HepG2 (cell line): ENCODE results near the gene SLC25A10. TPM values are rescaled to one million over a fixed set of nuclear protein-coding genes. Genes with fewer than 3 reads are reported as not detected.

ENCODE experiments used
- CEBPB ChIP-seq: IDR thresholded peaks from 2 replicates; pipeline ENCODE4 v1.6.1; 2011; ENCODE audit warnings: low read depth, low read length, improper control_type of control experiment, borderline replicate concordance
- GPN1 ChIP-seq: sonication (generic); formaldehyde crosslinking; IDR thresholded peaks from 2 replicates; pipeline ENCODE4 v1.5.1; 2020; ENCODE audit warnings: missing genetic modification reagents, borderline replicate concordance
- HNRNPK ChIP-seq: fragments of 200-400 bp; formaldehyde crosslinking; IDR thresholded peaks from 2 replicates; pipeline ENCODE4 v1.6.1; 2018; ENCODE audit warnings: low read length, low read depth, moderate library complexity, mild to moderate bottlenecking; ENCODE audit not compliant: poor library complexity, severe bottlenecking
- HOXA3 ChIP-seq: sonication (generic); formaldehyde crosslinking; IDR thresholded peaks from 2 replicates; pipeline ENCODE4 v1.5.0; 2020; ENCODE audit warnings: missing genetic modification reagents
- KLF11 ChIP-seq: IDR thresholded peaks from 2 replicates; pipeline ENCODE4 v1.6.1; 2016; ENCODE audit warnings: missing compliant biosample characterization
- KLF9 ChIP-seq: IDR thresholded peaks from 2 replicates; pipeline ENCODE4 v1.6.1; 2016; ENCODE audit warnings: low read depth
- RNF2 ChIP-seq: fragments of 450-650 bp; conservative IDR thresholded peaks from 2 replicates; pipeline ENCODE4 v1.6.1; 2016; ENCODE audit warnings: low read depth
- SAP130 ChIP-seq: IDR thresholded peaks from 2 replicates; pipeline ENCODE4 v1.6.1; 2016; ENCODE audit warnings: low read depth
- ZNF160 ChIP-seq: sonication (generic); formaldehyde crosslinking; IDR thresholded peaks from 2 replicates; pipeline ENCODE4 v1.8.0; 2022; ENCODE audit warnings: mild to moderate bottlenecking, inconsistent platforms, missing genetic modification reagents
- ZNF234 ChIP-seq: sonication (generic); formaldehyde crosslinking; conservative IDR thresholded peaks from 2 replicates; pipeline ENCODE4 v1.5.1; 2020; ENCODE audit warnings: mild to moderate bottlenecking, missing genetic modification reagents
- ZNF280D ChIP-seq: sonication (generic); formaldehyde crosslinking; IDR thresholded peaks from 2 replicates; pipeline ENCODE4 v1.5.1; 2020; ENCODE audit warnings: mild to moderate bottlenecking, missing genetic modification reagents
- ZNF747 ChIP-seq: sonication (generic); formaldehyde crosslinking; IDR thresholded peaks from 2 replicates; pipeline ENCODE4 v1.8.1; 2023; ENCODE audit warnings: missing genetic modification reagents, mild to moderate bottlenecking, borderline replicate concordance
- polyA plus RNA-seq, 8 experiments: library from polyadenylated mRNA; depleted of rRNA in 3 of 8; stranded (reverse) in 7 of 8; unstranded in 1 of 8; fragments of >200 nt; fragmentation: Illumina TruSeq in 4 of 8; extraction: Trizol in 4 of 8; gene quantifications; 2 replicates each; pipeline versions ENCODE4 v1.2.1 to v1.2.3, GENCODE V29; 2011 to 2016; ENCODE audit warnings: low read depth in 4 of 8, missing spikeins in 1 of 8, mixed read lengths in 1 of 8; ENCODE audit not compliant: insufficient read depth in 1 of 8
- total RNA-seq, 5 experiments: library from RNA; depleted of rRNA; stranded (reverse); fragments of >200 nt; fragmentation: Illumina TruSeq; extraction: Trizol; gene quantifications; 2 replicates each; pipeline ENCODE4 v1.2.3, GENCODE V29; 2016; ENCODE audit warnings: low read depth in 1 of 5
- TF ChIP-seq, protein P1 (sequence below): sonication (generic); formaldehyde crosslinking; IDR thresholded peaks from 2 replicates; pipeline ENCODE4 v1.5.1; 2020; ENCODE audit warnings: missing genetic modification reagents, mild to moderate bottlenecking, borderline replicate concordance
- TF ChIP-seq, protein P2 (sequence below): sonication (generic); formaldehyde crosslinking; IDR thresholded peaks from 2 replicates; pipeline ENCODE4 v1.5.1; 2020; ENCODE audit warnings: mild to moderate bottlenecking, missing genetic modification reagents, moderate library complexity
- TF ChIP-seq, protein P3 (sequence below): sonication (generic); IDR thresholded peaks from 2 replicates; pipeline ENCODE4 v1.6.1; 2016; ENCODE audit warnings: low read depth, borderline replicate concordance
- TF ChIP-seq, protein P4 (sequence below): sonication (generic); formaldehyde crosslinking; IDR thresholded peaks from 2 replicates; pipeline ENCODE4 v1.4.0; 2020; ENCODE audit warnings: missing genetic modification reagents

Gene SLC25A10
- total and polyA plus RNA-seq, 2 of the 13 experiments (the other 11 are each of a cell fraction or from before 2014, with no cell fraction given): 46.5 to 140 TPM

DNA sequence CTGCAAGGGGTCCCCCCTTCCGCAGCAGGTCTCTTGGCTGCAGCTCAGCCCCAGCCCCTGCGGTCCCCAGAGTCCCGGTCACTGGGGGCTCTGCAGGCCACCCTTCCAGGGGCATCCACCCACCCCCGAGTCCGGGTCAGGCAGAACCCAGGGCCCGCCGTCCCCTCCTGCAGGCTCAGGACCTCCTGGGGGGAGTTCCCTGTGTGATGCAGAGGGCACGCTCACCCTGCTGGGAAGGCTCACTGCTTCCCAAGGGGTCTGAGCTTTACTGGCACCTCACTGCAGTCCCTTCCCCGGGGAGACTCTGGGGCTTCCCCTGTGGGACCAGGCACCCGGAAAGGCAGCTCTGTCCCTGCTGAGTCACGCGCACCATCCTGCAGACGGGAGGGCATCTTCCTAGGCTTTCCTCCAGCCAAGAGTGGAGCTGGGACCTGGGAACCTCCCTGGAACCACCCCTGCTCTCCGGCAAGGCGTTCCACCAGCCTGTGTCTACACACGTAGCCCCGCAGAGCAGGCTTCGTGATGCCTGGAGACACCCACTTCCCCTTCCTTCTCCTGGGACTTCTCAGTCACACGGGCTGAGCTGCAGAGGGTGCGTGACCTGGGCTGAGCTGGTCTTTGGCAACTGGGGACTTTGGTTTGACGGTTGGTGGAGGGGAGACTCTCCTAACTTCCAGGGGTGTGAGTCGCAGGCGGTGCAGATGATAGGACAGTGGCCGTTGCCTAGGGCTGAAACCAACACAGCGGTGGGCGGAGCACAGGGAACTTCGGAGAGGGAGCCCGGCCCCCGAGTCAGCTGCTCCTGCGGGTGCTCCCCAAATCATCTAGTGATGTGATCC lies 23.4 kb downstream of the SLC25A10 start (continued):
- 0 out of 2 replicates have a peak, but pooled peaks have one; percentile 14 for TF ChIP-seq ZNF280D (CRISPR knock-in tag)
- TF ChIP-seq ZNF234 (CRISPR knock-in tag): no peak
- 0 out of 2 replicates have a peak, but pooled peaks have one; percentile 7 for TF ChIP-seq ZNF160
- no peak for TF ChIP-seq HNRNPK
- TF ChIP-seq, protein P1, sequence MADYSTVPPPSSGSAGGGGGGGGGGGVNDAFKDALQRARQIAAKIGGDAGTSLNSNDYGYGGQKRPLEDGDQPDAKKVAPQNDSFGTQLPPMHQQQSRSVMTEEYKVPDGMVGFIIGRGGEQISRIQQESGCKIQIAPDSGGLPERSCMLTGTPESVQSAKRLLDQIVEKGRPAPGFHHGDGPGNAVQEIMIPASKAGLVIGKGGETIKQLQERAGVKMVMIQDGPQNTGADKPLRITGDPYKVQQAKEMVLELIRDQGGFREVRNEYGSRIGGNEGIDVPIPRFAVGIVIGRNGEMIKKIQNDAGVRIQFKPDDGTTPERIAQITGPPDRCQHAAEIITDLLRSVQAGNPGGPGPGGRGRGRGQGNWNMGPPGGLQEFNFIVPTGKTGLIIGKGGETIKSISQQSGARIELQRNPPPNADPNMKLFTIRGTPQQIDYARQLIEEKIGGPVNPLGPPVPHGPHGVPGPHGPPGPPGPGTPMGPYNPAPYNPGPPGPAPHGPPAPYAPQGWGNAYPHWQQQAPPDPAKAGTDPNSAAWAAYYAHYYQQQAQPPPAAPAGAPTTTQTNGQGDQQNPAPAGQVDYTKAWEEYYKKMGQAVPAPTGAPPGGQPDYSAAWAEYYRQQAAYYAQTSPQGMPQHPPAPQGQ (CRISPR knock-in tag): 0 out of 2 replicates have a peak, but pooled peaks have one; percentile 42
- peak; percentile 30; the same call in 1 of the 2 replicates for TF ChIP-seq HOXA3
- TF ChIP-seq SAP130 (CRISPR knock-in tag): peak; percentile 50
- no peak for TF ChIP-seq ZNF747 (CRISPR knock-in tag)
- no peak for TF ChIP-seq RNF2
- TF ChIP-seq, protein P2, sequence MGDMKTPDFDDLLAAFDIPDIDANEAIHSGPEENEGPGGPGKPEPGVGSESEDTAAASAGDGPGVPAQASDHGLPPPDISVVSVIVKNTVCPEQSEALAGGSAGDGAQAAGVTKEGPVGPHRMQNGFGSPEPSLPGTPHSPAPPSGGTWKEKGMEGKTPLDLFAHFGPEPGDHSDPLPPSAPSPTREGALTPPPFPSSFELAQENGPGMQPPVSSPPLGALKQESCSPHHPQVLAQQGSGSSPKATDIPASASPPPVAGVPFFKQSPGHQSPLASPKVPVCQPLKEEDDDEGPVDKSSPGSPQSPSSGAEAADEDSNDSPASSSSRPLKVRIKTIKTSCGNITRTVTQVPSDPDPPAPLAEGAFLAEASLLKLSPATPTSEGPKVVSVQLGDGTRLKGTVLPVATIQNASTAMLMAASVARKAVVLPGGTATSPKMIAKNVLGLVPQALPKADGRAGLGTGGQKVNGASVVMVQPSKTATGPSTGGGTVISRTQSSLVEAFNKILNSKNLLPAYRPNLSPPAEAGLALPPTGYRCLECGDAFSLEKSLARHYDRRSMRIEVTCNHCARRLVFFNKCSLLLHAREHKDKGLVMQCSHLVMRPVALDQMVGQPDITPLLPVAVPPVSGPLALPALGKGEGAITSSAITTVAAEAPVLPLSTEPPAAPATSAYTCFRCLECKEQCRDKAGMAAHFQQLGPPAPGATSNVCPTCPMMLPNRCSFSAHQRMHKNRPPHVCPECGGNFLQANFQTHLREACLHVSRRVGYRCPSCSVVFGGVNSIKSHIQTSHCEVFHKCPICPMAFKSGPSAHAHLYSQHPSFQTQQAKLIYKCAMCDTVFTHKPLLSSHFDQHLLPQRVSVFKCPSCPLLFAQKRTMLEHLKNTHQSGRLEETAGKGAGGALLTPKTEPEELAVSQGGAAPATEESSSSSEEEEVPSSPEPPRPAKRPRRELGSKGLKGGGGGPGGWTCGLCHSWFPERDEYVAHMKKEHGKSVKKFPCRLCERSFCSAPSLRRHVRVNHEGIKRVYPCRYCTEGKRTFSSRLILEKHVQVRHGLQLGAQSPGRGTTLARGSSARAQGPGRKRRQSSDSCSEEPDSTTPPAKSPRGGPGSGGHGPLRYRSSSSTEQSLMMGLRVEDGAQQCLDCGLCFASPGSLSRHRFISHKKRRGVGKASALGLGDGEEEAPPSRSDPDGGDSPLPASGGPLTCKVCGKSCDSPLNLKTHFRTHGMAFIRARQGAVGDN (CRISPR knock-in tag): peak; percentile 70
- TF ChIP-seq KLF9: no peak
- no peak for TF ChIP-seq GPN1 (CRISPR knock-in tag)
- TF ChIP-seq KLF11 (CRISPR knock-in tag): no peak
- TF ChIP-seq, protein P3, sequence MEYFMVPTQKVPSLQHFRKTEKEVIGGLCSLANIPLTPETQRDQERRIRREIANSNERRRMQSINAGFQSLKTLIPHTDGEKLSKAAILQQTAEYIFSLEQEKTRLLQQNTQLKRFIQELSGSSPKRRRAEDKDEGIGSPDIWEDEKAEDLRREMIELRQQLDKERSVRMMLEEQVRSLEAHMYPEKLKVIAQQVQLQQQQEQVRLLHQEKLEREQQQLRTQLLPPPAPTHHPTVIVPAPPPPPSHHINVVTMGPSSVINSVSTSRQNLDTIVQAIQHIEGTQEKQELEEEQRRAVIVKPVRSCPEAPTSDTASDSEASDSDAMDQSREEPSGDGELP: peak; percentile 67; the same call in 1 of the 2 replicates
- TF ChIP-seq CEBPB: peak; percentile 4; the same call in 1 of the 2 replicates
- TF ChIP-seq, protein P4, sequence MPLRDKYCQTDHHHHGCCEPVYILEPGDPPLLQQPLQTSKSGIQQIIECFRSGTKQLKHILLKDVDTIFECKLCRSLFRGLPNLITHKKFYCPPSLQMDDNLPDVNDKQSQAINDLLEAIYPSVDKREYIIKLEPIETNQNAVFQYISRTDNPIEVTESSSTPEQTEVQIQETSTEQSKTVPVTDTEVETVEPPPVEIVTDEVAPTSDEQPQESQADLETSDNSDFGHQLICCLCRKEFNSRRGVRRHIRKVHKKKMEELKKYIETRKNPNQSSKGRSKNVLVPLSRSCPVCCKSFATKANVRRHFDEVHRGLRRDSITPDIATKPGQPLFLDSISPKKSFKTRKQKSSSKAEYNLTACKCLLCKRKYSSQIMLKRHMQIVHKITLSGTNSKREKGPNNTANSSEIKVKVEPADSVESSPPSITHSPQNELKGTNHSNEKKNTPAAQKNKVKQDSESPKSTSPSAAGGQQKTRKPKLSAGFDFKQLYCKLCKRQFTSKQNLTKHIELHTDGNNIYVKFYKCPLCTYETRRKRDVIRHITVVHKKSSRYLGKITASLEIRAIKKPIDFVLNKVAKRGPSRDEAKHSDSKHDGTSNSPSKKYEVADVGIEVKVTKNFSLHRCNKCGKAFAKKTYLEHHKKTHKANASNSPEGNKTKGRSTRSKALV (CRISPR knock-in tag): peak; percentile 73; the same call in 1 of the 2 replicates
